22Rv1 (cell line): ENCODE data around the gene KIF26B.

Experiments
- ZFX ChIP-seq: fragments of 450-650 bp; IDR thresholded peaks from 2 replicates; pipeline ENCODE4 v1.6.1; 2017; ENCODE audit warnings: antibody characterized with exemption, borderline replicate concordance
- TF ChIP-seq, protein P1 (sequence below): fragments of 450-650 bp; IDR thresholded peaks from 2 replicates; pipeline ENCODE4 v1.5.1; 2017; ENCODE audit warnings: mild to moderate bottlenecking

DNA sequence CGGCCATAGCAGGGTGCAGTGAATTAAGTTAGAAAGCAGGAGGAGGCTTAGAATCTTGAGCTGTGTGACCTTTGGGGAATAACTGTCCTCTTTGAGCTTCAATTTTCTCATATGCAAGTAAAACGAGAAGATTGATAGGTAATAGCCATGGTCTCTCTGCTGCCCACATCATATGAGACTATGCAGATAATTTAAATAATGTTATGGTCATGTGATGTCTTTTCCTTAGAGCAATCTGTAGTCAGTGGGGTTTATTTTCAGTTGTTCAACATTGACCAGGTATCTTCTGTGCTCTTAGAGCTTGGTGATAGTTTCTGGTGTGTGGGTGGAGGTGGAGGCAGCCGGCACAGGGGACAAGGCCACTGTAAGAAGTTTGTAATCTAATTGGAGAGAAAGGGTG lies 537.1 kb downstream of the KIF26B start:
- TF ChIP-seq, protein P1, sequence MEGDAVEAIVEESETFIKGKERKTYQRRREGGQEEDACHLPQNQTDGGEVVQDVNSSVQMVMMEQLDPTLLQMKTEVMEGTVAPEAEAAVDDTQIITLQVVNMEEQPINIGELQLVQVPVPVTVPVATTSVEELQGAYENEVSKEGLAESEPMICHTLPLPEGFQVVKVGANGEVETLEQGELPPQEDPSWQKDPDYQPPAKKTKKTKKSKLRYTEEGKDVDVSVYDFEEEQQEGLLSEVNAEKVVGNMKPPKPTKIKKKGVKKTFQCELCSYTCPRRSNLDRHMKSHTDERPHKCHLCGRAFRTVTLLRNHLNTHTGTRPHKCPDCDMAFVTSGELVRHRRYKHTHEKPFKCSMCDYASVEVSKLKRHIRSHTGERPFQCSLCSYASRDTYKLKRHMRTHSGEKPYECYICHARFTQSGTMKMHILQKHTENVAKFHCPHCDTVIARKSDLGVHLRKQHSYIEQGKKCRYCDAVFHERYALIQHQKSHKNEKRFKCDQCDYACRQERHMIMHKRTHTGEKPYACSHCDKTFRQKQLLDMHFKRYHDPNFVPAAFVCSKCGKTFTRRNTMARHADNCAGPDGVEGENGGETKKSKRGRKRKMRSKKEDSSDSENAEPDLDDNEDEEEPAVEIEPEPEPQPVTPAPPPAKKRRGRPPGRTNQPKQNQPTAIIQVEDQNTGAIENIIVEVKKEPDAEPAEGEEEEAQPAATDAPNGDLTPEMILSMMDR, result no peak
- TF ChIP-seq ZFX, result no peak
